Upper lobe of left lung (tissue), 6 donors: ENCODE results near the gene UPP1. TPM values are rescaled to one million over a fixed set of nuclear protein-coding genes. Genes with fewer than 3 reads are reported as not detected.
"Not testable (repeated sequence)": the region's sequence is repeated elsewhere in the genome, so short reads cannot be mapped to it uniquely, and the experiment has no call there.

Experiments
- ATAC-seq, 2 donors: fragments of 200-7000 bp; cut with Tn5 transposase; one replicate each; pipeline ENCODE4 v1.9.1; 2022; ENCODE audit warnings: mild to moderate bottlenecking in 2 of 2, moderate library complexity in 2 of 2; ENCODE audit not compliant: low FRiP score in 2 of 2
- DNase-seq, 2 donors: peaks; one replicate each; pipeline ENCODE4 v3.0.0-alpha.2; 2019 to 2020
- H3K27ac ChIP-seq, 4 donors: fragments of 200-600 bp; sonication (generic); one replicate each; pipeline ENCODE4 v1.5.1; 2016 to 2019
- H3K27me3 ChIP-seq, 4 donors: fragments of 200-600 bp; sonication (generic); one replicate each; pipeline ENCODE4 v1.5.1; 2017 to 2019
- H3K36me3 ChIP-seq, 4 donors: fragments of 200-600 bp; sonication (generic); one replicate each; pipeline ENCODE4 v1.5.1; 2016 to 2019
- H3K4me1 ChIP-seq, 4 donors: fragments of 200-600 bp; sonication (generic); one replicate each; pipeline ENCODE4 v1.5.1; 2018 to 2019
- H3K4me3 ChIP-seq, 4 donors: fragments of 200-600 bp; sonication (generic); one replicate each; pipeline ENCODE4 v1.5.1; 2017 to 2019; ENCODE audit warnings: mild to moderate bottlenecking in 2 of 4, moderate library complexity in 1 of 4
- H3K9me3 ChIP-seq, 4 donors: fragments of 200-600 bp; sonication (generic); one replicate each; pipeline ENCODE4 v1.5.1; 2018 to 2019
- EP300 ChIP-seq, 4 donors: sonication (generic); formaldehyde crosslinking; IDR thresholded peaks; one replicate each; pipeline ENCODE4 v1.5.1; 2017; ENCODE audit warnings: antibody characterized with exemption in 4 of 4, control low read depth in 2 of 4
- POLR2A ChIP-seq, 4 donors: fragments of 450-650 bp; IDR thresholded peaks; one replicate each; pipeline ENCODE4 v1.5.1; 2016 to 2017; ENCODE audit warnings: antibody characterized with exemption in 4 of 4, mild to moderate bottlenecking in 2 of 4
- POLR2AphosphoS5 ChIP-seq, 2 donors: sonication (generic); formaldehyde crosslinking; IDR thresholded peaks; one replicate each; pipeline ENCODE4 v1.5.1; 2017; ENCODE audit warnings: antibody characterized with exemption in 2 of 2
- WGBS, 2 donors: methylation state at CpG; one replicate each; pipeline ENCODE4 v1.1.5; 2017 to 2018; 5-methylcytosine and 5-hydroxymethylcytosine counted together
- total RNA-seq, 6 donors: library from RNA; depleted of rRNA in 4 of 6; stranded (reverse); fragments of >200 nt in 4 of 6; gene quantifications; one replicate each; pipeline versions ENCODE4 v1.1.0 to v1.2.1, GENCODE V29; 2016 to 2021
- TF ChIP-seq, protein P1 (sequence below), 6 experiments: fragments of 450-650 bp in 4 of 6; fragments of 200-600 bp in 2 of 6; sonication (generic) in 2 of 6; IDR thresholded peaks; one replicate each; pipeline ENCODE4 v1.5.1; 2016 to 2019; ENCODE audit warnings: antibody characterized with exemption in 6 of 6
- donor health status: DM: no; HTN: no; CAD: no; lungs with moderate emphysema.
- donor health status: DM: no; HTN: yes; CAD: no; lungs with severe emphysema.

The UPP1 gene
- total RNA-seq, 6 donors from 2014 or later = 30.6 to 107 (median 72.0) TPM

DNA sequence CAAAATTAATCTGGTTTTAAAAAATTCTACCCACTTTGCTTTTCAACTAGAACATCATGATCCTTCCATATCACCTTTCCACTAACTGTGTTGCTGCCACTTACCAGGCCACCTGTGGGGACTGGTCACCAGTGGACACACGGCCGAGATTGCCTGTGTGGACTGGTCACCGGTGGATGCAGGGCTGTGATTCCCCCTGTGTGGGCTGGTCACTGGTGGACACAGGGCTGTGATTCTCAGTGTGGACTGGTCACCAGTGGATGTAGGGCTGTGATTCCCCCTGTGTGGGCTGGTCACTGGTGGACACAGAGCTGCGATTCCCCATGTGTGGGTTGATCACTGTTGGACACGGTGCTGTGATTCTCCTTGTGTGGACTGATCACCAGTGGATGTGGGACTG is 27.0 kb downstream of the UPP1 start:
- Histone ChIP-seq H3K27ac (no peak overlapping the region), H3K9me3 (no peaks in the 10 kb centered on the region), H3K36me3 (no peaks in the 10 kb centered on the region), H3K4me3 (no peak overlapping the region), H3K4me1 (no peaks in the 10 kb centered on the region), H3K27me3 (no peaks in the 10 kb centered on the region)
- DNase-seq (peak in 1 of 2 donors; percentile 18), ATAC-seq (peak in 1 of 2 donors; percentile 8)
- TF ChIP-seq POLR2A (IDR thresholded peaks at IDR 0.05) (no peak), EP300 (IDR thresholded peaks at IDR 0.05) (no peak), POLR2AphosphoS5 (IDR thresholded peaks at IDR 0.05) (no peak)
- TF ChIP-seq, protein P1, sequence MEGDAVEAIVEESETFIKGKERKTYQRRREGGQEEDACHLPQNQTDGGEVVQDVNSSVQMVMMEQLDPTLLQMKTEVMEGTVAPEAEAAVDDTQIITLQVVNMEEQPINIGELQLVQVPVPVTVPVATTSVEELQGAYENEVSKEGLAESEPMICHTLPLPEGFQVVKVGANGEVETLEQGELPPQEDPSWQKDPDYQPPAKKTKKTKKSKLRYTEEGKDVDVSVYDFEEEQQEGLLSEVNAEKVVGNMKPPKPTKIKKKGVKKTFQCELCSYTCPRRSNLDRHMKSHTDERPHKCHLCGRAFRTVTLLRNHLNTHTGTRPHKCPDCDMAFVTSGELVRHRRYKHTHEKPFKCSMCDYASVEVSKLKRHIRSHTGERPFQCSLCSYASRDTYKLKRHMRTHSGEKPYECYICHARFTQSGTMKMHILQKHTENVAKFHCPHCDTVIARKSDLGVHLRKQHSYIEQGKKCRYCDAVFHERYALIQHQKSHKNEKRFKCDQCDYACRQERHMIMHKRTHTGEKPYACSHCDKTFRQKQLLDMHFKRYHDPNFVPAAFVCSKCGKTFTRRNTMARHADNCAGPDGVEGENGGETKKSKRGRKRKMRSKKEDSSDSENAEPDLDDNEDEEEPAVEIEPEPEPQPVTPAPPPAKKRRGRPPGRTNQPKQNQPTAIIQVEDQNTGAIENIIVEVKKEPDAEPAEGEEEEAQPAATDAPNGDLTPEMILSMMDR (IDR thresholded peaks at IDR 0.05) = no peak
- WGBS, 2 donors = 90 to 94% methylated on average over 2 to 5 of the region's 5 CpGs

DNA sequence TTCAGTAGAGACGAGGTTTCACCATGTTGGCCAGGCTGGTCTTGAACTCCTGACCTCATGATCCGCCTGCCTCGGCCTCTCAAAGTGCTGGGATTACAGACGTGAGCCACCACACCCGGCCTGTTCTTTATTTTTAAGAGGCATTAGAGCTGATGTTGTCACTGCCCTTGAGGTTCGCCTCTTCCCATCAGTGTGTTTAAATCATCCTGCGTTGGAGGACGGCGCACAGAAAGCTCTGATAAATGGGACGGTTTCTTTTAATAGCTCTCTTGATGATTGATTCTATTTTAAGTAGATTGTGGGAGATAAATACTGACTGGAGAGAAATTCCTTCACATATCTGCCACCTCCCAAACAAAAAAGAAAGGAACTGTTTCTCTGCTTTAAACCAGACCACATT is 29.0 kb downstream of the UPP1 start:
- ATAC-seq = no peak

DNA sequence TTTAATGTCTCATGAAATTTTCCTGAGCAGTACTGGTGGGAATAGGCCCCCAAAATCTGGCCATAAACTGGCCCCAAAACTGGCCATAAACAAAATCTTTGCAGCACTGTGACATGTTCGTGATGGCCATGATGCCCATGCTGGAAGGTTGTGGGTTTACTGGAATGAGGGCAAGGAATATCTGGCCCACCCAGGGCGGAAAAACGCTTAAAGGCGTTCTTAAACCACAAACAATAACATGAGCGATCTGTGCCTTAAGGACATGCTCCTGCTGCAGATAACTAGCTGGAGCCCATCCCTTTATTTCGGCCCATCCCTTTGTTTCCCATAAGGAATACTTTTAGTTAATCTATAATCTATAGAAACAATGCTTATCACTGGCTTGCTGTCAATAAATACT is 31.5 kb downstream of the UPP1 start:
- ATAC-seq, H3K4me1 ChIP-seq, DNase-seq, H3K9me3 ChIP-seq, H3K4me3 ChIP-seq, H3K27me3 ChIP-seq, H3K27ac ChIP-seq, H3K36me3 ChIP-seq: not testable (repeated sequence)
- 89 to 94% methylated on average over 6 of the region's 6 CpGs for WGBS, 2 donors

More for the DNA sequence above, 29.0 kb downstream of the UPP1 start:
- H3K9me3 ChIP-seq = no peaks in the 10 kb centered on the region
- TF ChIP-seq EP300 (IDR thresholded peaks at IDR 0.05) (no peak), POLR2A (IDR thresholded peaks at IDR 0.05) (no peak), POLR2AphosphoS5 (IDR thresholded peaks at IDR 0.05) (no peak)
- H3K27ac ChIP-seq = no peak overlapping the region
- H3K4me3 ChIP-seq = no peak overlapping the region
- no peaks in the 10 kb centered on the region for H3K27me3 ChIP-seq
- H3K36me3 ChIP-seq = no peaks in the 10 kb centered on the region
- 70 to 72% methylated on average over 10 of the region's 10 CpGs for WGBS, 2 donors
- no peaks in the 10 kb centered on the region for H3K4me1 ChIP-seq
- no peak for DNase-seq

DNA sequence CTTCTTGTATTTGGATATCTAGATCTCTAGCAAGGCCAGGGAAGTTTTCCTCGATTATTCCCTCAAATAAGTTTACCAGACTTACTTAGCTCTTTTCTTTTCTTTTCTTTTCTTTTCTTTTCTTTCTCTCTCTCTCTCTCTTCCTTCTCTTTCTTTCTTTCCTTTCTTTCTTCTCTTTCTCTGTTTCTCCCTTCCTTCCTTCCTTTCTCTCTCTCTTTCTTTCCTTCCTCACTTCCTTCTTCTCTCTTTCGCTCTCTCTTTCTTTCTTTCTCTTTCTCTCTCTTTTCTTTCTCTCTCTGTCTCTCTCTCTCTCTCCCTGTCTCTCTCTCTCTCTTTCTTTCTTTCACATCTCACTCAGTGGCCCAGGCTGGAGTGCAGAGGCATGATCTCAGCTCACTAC is 37.0 kb downstream of the UPP1 start:
- H3K36me3 ChIP-seq = no peaks in the 10 kb centered on the region
- H3K27me3 ChIP-seq = no peaks in the 10 kb centered on the region
- H3K4me1 ChIP-seq = no peaks in the 10 kb centered on the region
- ATAC-seq (no peak), DNase-seq (no peak)
- 89 to 95% methylated on average over 2 of the region's 2 CpGs for WGBS, 2 donors
- TF ChIP-seq, protein P1 (IDR thresholded peaks at IDR 0.05) = no peak
- TF ChIP-seq POLR2AphosphoS5 (IDR thresholded peaks at IDR 0.05) (no peak), POLR2A (IDR thresholded peaks at IDR 0.05) (no peak), EP300 (IDR thresholded peaks at IDR 0.05) (no peak)
- no peaks in the 10 kb centered on the region for H3K9me3 ChIP-seq
- no peak overlapping the region for H3K4me3 ChIP-seq
- H3K27ac ChIP-seq = no peak overlapping the region

DNA sequence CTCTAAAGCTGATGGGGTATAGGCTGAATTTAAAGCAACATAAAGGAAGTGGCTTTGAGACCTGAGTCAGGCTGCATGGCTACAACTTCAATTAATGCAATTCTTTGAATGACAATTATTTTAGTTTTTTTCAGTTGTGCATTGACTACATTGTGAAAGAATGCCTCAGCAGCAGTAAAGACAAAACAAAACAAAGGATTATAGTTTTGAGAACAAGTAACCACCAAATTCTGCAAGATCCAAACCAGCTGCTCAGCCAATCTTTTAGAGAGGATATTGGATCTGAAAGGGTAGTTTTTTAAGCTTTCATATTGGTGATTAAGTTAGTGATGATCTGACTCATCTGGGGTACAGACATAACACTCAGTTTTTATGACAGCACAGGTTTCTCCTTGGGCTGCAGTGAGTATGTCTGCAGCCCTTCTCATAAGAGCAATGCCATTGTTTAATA is 41.6 kb downstream of the UPP1 start:
- no peak overlapping the region for H3K27ac ChIP-seq
- H3K27me3 ChIP-seq = no peaks in the 10 kb centered on the region
- no peaks in the 10 kb centered on the region for H3K36me3 ChIP-seq
- no peak overlapping the region for H3K4me3 ChIP-seq
- ATAC-seq = no peak
- DNase-seq = no peak
- H3K9me3 ChIP-seq = no peaks in the 10 kb centered on the region
- H3K4me1 ChIP-seq = no peaks in the 10 kb centered on the region
- no peak for TF ChIP-seq POLR2A (IDR thresholded peaks at IDR 0.05)

DNA sequence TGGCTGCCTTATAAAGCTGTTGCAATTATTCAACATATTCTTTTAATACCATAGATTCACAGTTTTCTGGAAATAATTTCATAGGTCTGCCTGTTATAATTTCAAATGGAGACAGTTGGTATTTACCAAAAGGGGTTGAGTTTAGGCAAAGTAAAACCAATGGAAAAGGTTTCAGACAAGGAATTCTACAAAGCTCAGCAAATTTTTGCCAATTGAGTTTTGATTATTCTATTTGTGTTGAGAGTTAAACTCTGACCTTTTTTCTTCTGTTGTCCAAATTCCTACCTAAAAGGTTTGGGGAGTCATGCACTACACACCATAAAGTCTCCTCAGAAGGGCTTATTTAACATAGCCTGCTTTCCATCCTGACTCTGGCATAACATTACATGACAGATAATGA is 43.7 kb downstream of the UPP1 start:
- ATAC-seq (no peak), DNase-seq (no peak)
- Histone ChIP-seq H3K27me3 (no peaks in the 10 kb centered on the region), H3K4me3 (no peak overlapping the region), H3K27ac (no peak overlapping the region), H3K9me3 (no peaks in the 10 kb centered on the region), H3K36me3 (no peaks in the 10 kb centered on the region), H3K4me1 (no peaks in the 10 kb centered on the region)
- TF ChIP-seq POLR2AphosphoS5 (IDR thresholded peaks at IDR 0.05) (no peak), POLR2A (IDR thresholded peaks at IDR 0.05) (no peak), EP300 (IDR thresholded peaks at IDR 0.05) (no peak)
- TF ChIP-seq, protein P1 (IDR thresholded peaks at IDR 0.05) = no peak
